OCI-M2 (cell line): Measurements from ENCODE around the gene PODXL2.

Experiments used
- DNase-seq: peaks from one replicate; lab custom pipeline; 2025; ENCODE audit not compliant: unreplicated experiment; lab: John Stamatoyannopoulos, UW

PODXL2 gene

GRCh38 chr3:127719369-127719768, 90.4 kb downstream of the PODXL2 start:
- no peak for DNase-seq

- no peak for DNase-seq
Measured at GRCh38 chr3:127720161-127720823, 91.3 kb downstream of the PODXL2 start.

- DNase-seq: no peak
Measured at GRCh38 chr3:127720985-127721935, 92.3 kb downstream of the PODXL2 start.

- DNase-seq: no peak
Measured at GRCh38 chr3:127722091-127722784, 93.3 kb downstream of the PODXL2 start.
